Skeletal muscle satellite cell (primary cell): ENCODE data around the gene FZD4.
"Not testable (repeated sequence)": the region's sequence is repeated elsewhere in the genome, so short reads cannot be mapped to it uniquely, and the experiment has no call there.

Experiments used
- H3K27me3 ChIP-seq: 2 replicates; pipeline ENCODE4 v1.7.0; 2013; ENCODE audit warnings: low read length; ENCODE audit not compliant: control insufficient read depth, insufficient read depth
- H3K36me3 ChIP-seq: 2 replicates; pipeline ENCODE4 v1.7.0; 2013; ENCODE audit warnings: mild to moderate bottlenecking, control low read depth, low read length; ENCODE audit not compliant: insufficient read depth
- H3K4me1 ChIP-seq: 2 replicates; pipeline ENCODE4 v1.7.0; 2013; ENCODE audit warnings: low read length; ENCODE audit not compliant: control insufficient read depth, insufficient read depth
- H3K4me2 ChIP-seq: 2 replicates; pipeline ENCODE4 v1.7.0; 2013; ENCODE audit warnings: mild to moderate bottlenecking, low read length
- H3K4me3 ChIP-seq: 2 replicates; pipeline ENCODE4 v1.7.0; 2013; ENCODE audit warnings: low read length
- H3K9ac ChIP-seq: 2 replicates; pipeline ENCODE4 v1.7.0; 2013; ENCODE audit warnings: mild to moderate bottlenecking, low read depth, low read length, moderate library complexity
- H3K9me3 ChIP-seq: replicated peaks from 2 replicates; pipeline ENCODE4 v1.7.0; 2013; ENCODE audit warnings: mild to moderate bottlenecking, control low read depth, low read length

The FZD4 gene

DNA sequence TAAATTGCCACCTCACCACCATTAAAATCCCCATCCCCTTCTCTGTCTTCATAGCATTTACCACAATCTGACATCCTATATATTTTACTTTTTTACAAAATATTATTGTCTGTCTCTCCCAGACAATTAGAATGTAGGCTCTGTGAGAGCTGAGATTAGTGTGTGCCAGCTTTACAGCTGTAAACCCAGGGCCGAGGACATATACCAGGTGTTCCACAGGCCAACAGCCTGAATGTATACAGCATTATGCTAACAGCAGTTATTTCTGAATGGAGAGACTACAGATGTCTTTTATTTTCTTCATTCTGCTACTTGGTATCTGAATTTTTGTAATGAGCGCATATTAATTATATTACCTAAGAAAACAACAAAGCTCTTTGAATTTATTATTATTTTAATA is 36.7 kb downstream of the FZD4 start:
- H3K9ac ChIP-seq, result peak overlapping the region; percentile 27
- H3K36me3 ChIP-seq, result no peaks in the 10 kb centered on the region
- H3K4me3 ChIP-seq, result no peak overlapping the region
- no peaks in the 10 kb centered on the region for H3K27me3 ChIP-seq
- no peak overlapping the region for H3K4me2 ChIP-seq
- H3K9me3 ChIP-seq, result no peaks in the 10 kb centered on the region
- H3K4me1 ChIP-seq, result peaks cover 48% of the 10 kb centered on the region

DNA sequence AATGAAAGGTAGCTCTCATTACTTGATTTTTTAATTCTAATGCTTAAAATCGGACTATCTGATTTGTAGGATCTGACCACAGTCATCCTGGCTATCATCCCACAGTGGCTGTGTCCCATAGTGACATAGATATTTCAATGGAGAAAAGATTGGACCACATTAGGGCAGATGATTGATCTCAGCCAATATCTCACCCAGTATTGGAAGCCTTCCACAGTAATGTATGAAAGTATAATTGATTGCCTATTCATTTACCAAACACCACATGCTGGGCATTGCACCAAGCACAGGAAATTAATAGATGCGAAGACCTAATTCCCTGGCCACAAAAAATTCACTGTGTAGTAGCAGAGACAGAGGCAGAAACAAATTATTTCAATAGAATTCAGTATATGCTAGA is 37.6 kb downstream of the FZD4 start:
- H3K36me3 ChIP-seq, result no peaks in the 10 kb centered on the region
- H3K9ac ChIP-seq, result no peak overlapping the region
- H3K4me3 ChIP-seq, result no peak overlapping the region
- no peaks in the 10 kb centered on the region for H3K27me3 ChIP-seq
- H3K4me1 ChIP-seq, result peaks cover 48% of the 10 kb centered on the region
- H3K4me2 ChIP-seq, result no peak overlapping the region
- no peaks in the 10 kb centered on the region for H3K9me3 ChIP-seq

DNA sequence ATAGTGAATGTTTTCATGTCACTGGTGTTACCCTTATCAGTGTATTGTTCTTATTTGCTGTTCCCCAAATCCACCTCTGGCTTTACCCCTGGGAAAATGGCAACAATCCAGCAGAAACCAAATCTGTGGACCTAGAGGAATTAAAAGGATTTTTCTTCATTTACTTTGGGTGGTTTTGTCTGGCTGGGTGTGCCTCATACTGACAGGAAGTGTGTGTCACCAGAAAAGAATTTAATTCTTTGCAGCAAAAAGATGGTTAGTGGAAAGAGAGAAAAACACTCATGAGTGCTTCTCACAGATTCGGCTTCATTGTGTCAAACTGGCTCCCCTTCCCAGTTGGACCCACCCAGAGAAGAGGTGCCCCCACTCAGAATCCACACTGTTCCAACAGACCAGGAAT is 38.9 kb downstream of the FZD4 start:
- no peaks in the 10 kb centered on the region for H3K36me3 ChIP-seq
- H3K9me3 ChIP-seq, result no peaks in the 10 kb centered on the region
- H3K4me2 ChIP-seq, result peak overlapping the region; percentile 66
- H3K4me1 ChIP-seq, result peaks cover 48% of the 10 kb centered on the region
- H3K9ac ChIP-seq, result peak overlapping the region; percentile 82
- peak overlapping the region; percentile 56 for H3K4me3 ChIP-seq
- no peaks in the 10 kb centered on the region for H3K27me3 ChIP-seq

DNA sequence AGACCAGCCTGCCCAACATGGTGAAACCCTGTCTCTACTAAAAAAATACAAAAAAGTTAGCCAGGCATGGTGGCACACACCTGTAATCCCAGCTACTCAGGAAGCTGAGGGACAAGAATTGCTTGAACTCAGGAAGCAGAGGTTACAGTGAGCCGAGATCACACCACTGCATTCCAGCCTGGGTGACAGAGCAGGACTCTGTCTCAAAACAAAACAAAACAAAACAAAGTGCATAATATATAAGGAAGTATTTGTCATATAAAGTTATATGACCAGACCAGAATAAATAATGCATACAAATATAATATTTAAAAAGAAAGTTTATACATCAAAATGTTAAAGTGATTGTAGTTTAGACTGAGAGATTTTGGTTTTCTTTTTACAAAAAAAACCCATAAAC is 39.3 kb downstream of the FZD4 start:
- H3K27me3 ChIP-seq, H3K9me3 ChIP-seq, H3K36me3 ChIP-seq: not testable (repeated sequence)
- peak overlapping the region; percentile 66 for H3K4me2 ChIP-seq
- peak overlapping the region; percentile 82 for H3K9ac ChIP-seq
- peaks cover 48% of the 10 kb centered on the region for H3K4me1 ChIP-seq
- peak overlapping the region; percentile 26 for H3K4me3 ChIP-seq

DNA sequence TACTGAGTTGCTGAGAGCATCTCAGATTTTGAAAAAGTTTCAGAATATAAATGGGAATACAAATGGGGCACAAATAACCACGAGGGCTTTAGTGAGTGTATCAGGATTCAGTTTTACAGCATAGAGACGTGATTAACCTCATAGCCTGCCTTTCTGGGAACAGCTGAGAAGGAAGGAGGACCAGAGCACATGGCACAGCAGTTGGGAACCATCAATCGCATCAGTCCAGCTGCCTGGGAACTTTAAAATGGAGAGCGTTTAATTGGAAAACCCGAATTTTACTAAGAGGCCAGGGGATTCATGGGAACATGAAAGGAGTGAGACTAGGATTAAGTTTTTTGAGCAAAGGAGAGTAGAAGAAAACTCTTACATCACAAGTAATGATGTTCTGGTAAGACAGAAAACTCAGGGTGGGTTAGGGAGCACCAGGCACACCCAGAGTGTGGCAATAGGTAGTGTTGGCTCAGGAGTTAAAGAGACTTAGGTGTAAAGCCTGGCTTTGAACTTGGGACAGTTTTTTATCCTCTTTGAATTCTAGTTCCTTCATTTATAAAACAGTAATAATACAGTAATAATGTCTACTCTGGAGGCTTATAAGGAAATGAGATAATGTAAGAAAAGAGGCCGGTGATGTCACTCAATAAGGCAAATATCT is 40.2 kb downstream of the FZD4 start:
- H3K4me1 ChIP-seq, result peaks cover 53% of the 10 kb centered on the region
- no peaks in the 10 kb centered on the region for H3K36me3 ChIP-seq
- no peaks in the 10 kb centered on the region for H3K27me3 ChIP-seq
- no peak overlapping the region for H3K4me3 ChIP-seq
- peak overlapping the region; percentile 37 for H3K9ac ChIP-seq
- H3K4me2 ChIP-seq, result no peak overlapping the region
- no peaks in the 10 kb centered on the region for H3K9me3 ChIP-seq

DNA sequence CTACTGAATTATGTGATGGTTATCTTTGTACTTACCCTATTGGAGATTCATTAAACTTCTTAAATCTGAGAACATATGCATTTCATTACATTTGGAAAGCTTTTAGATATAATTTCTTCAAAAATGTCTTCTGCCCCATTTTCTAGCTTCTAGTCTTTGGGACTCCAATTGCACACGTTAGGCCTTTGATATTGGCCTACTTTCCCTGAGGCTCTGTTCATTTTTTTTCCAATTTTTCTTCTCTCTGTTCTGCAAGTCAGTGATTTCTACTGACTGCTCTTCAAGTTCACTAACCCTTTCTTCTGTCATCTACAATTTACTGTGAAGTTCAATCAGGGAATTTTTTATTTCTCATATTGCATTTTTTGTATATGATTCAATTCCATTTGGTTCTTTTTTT is 43.0 kb downstream of the FZD4 start:
- Histone ChIP-seq H3K9ac (no peak overlapping the region), H3K4me2 (no peak overlapping the region), H3K4me3 (no peak overlapping the region), H3K9me3 (no peaks in the 10 kb centered on the region), H3K4me1 (peaks cover 34% of the 10 kb centered on the region), H3K27me3 (no peaks in the 10 kb centered on the region), H3K36me3 (no peaks in the 10 kb centered on the region)

DNA sequence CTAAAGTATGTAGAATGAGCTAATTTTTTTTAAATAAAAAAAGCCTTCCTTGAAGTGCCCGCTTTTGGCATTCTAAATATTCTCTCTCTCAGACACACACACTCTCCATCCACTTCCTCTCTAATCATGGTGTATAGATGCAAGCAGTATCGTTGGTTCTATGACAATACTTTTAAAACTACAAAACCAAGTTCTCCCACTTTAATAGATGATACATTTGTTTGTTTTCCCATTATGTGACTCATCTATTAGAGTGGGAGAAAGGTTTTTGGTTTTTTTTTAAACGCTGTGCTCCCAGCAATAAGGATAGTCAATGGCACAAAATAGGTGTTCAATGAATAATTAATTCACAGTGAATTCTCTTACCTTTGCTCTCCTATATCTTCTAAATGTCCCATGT is 44.6 kb downstream of the FZD4 start:
- Histone ChIP-seq H3K9me3 (no peaks in the 10 kb centered on the region), H3K36me3 (no peaks in the 10 kb centered on the region), H3K9ac (no peak overlapping the region), H3K4me3 (no peak overlapping the region), H3K27me3 (no peaks in the 10 kb centered on the region), H3K4me2 (no peak overlapping the region), H3K4me1 (peaks cover 18% of the 10 kb centered on the region)

DNA sequence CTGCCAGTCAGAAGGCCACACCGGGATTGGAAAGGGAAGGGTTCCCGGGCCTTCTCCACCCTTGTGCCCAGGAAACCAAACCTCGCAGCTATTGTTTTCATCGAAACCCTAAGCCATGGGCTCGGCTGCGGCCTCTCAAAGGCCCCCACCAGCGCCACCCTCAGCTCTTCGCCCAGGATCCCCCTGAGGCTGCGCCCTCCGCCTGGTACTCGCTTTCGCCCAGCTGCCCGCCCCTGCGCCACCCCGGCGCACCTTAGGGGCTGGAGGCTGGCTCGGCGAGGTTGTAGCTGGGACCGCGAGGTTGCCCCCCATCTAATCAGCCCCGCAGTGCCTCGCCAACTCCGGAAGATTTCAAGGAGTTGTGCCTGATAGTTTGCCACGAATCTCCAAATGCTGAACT is 49.0 kb downstream of the FZD4 start:
- peaks cover 5% of the 10 kb centered on the region for H3K4me1 ChIP-seq
- no peak overlapping the region for H3K4me3 ChIP-seq
- no peaks in the 10 kb centered on the region for H3K9me3 ChIP-seq
- no peaks in the 10 kb centered on the region for H3K27me3 ChIP-seq
- H3K9ac ChIP-seq, result no peak overlapping the region
- no peaks in the 10 kb centered on the region for H3K36me3 ChIP-seq
- no peak overlapping the region for H3K4me2 ChIP-seq

DNA sequence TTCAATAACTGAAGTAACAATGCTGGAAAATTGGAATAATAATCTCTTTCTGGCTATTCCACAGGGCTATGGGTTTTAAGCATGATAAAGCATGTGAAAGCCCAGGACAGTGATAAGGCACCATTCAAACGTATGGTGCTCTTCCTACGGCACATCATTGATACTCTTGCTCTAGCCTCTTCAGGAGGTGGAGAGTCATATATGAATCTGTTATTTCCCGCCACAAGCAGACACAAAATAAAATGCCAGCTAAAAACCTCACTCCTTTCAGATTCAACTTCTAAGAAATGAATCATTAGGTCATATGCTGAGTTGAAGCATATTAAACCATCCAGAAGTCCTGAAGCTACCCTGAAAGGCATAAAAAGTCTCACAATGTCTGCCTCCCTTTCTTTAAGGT is 49.9 kb downstream of the FZD4 start:
- no peak overlapping the region for H3K4me3 ChIP-seq
- peaks cover under 1% of the 10 kb centered on the region for H3K4me1 ChIP-seq
- H3K36me3 ChIP-seq, result no peaks in the 10 kb centered on the region
- no peak overlapping the region for H3K4me2 ChIP-seq
- H3K9me3 ChIP-seq, result no peaks in the 10 kb centered on the region
- H3K27me3 ChIP-seq, result no peaks in the 10 kb centered on the region
- H3K9ac ChIP-seq, result no peak overlapping the region

DNA sequence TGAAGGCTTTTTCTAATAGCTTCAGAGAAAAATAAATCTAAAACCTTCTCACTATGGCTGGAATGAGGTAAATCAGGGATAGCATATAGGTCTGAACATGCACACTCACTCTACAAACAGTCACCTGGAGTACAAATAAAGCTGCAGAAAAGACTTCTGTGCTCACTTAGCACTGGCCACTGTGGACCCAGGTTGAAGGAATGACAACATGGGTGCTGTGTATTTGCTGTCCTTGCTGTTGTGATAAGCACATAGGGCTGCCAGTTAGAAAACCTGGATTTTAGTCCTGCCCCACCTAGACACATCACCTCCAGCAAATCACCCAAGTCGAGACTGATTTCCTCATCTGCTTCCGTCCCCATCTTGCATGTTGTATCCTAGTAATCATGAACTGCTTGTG is 51.2 kb downstream of the FZD4 start:
- H3K9ac ChIP-seq, result no peak overlapping the region
- no peaks in the 10 kb centered on the region for H3K36me3 ChIP-seq
- H3K4me1 ChIP-seq, result no peaks in the 10 kb centered on the region
- no peak overlapping the region for H3K4me2 ChIP-seq
- no peaks in the 10 kb centered on the region for H3K9me3 ChIP-seq
- no peaks in the 10 kb centered on the region for H3K27me3 ChIP-seq
- H3K4me3 ChIP-seq, result no peak overlapping the region

DNA sequence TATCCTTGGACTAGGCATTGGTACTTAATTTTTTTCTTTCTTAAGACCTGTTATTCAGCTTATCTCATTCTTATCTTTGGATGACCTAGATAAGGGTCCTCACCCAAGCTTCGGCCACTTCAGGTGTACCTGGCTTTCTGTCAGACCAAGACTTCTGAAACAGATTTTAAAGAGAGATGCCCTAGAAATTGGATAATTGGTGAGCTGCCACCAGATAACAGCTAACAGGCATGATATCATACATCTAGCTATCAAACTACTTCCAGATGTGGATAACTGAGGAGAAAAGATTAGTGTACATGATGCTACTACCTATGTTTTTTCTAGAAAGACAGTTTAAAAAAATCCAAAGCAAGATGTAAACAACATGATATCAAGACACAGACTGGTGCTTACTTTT is 52.9 kb downstream of the FZD4 start:
- no peaks in the 10 kb centered on the region for H3K4me1 ChIP-seq
- H3K4me2 ChIP-seq, result no peak overlapping the region
- no peaks in the 10 kb centered on the region for H3K27me3 ChIP-seq
- H3K4me3 ChIP-seq, result no peak overlapping the region
- no peaks in the 10 kb centered on the region for H3K9me3 ChIP-seq
- no peaks in the 10 kb centered on the region for H3K36me3 ChIP-seq
- H3K9ac ChIP-seq, result no peak overlapping the region

DNA sequence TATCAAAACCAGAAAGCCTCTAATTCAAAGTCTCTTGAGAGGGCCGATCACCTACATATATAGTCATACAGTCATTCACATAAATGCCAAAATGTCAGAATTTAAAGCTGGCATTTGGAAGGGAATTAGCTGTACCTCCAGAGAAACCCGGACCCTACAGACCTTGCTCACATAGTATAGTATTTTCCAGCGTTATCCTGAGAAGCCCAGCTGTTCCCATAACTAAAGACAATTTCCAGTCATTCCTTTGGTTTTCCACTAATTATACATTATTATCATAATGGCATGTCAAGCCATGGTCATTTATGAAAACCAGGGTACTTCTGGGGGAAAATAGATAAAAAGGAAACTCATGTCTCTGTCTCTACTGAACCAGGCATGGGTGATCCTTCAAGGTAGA is 53.6 kb downstream of the FZD4 start:
- H3K4me1 ChIP-seq, result peaks cover 7% of the 10 kb centered on the region
- H3K9me3 ChIP-seq, result no peaks in the 10 kb centered on the region
- no peaks in the 10 kb centered on the region for H3K27me3 ChIP-seq
- H3K4me3 ChIP-seq, result no peak overlapping the region
- H3K4me2 ChIP-seq, result no peak overlapping the region
- no peak overlapping the region for H3K9ac ChIP-seq
- no peaks in the 10 kb centered on the region for H3K36me3 ChIP-seq
